NCI-H82 treated with DMSO at 0.1 percent for 48 hours (cell line): ENCODE data around the gene PARN.
A peak's percentile ranks its signal among the peaks of the same experiment; 100 is the strongest.

Source experiments
- DNase-seq: peaks from one replicate; lab custom pipeline; 2025; ENCODE audit not compliant: unreplicated experiment; lab: John Stamatoyannopoulos, UW

The PARN gene

DNA sequence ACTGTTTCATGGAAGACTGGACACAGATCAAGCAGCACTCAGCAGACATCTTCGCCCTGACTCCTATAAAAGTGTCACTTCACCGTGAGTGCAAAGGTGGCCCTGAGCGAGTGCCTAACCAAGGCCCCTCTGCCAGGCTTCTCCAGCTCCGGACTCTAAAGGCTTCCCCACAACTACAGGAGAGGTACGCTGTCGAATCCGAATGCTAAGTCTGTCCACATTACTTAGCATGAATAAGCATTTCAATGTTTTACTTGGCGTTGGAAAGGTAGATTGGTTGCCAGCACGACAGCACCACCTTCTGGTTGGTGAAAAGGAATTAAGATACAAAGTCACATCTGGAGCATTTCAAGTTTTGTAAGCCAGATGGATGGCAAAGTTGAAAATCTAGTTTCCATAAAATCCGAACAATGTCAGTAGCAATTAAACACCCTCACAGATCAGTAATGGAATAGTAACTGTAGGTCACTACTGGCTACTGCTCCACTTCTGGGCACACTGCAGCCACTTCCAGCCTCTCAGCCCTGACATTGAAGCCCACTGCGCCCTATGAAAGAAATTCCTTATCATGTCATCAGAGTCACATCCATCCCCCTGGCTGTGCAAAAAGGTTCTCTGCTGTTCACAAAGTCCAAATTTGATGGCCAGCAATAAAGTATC lies 100.9 kb downstream of the PARN start:
- peak; percentile 60 for DNase-seq

DNA sequence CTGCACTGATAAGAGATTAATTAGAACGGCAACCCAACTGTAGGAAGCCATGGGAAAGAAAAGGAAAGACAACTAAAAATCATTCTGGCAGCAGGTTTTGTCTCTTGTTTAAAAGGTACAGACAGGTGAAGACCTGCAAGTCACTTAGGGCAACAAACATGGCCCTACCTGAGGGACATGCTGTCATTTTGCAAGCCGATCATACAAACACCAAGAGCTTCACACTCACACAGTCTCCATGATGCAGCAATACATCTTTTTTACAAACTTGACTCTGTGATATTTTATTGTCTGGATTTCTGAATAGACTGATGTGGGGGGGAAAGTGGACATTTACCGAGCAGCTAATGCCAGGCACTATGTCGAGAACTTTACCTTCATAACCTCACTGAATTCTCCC lies 101.8 kb downstream of the PARN start:
- no peak for DNase-seq

DNA sequence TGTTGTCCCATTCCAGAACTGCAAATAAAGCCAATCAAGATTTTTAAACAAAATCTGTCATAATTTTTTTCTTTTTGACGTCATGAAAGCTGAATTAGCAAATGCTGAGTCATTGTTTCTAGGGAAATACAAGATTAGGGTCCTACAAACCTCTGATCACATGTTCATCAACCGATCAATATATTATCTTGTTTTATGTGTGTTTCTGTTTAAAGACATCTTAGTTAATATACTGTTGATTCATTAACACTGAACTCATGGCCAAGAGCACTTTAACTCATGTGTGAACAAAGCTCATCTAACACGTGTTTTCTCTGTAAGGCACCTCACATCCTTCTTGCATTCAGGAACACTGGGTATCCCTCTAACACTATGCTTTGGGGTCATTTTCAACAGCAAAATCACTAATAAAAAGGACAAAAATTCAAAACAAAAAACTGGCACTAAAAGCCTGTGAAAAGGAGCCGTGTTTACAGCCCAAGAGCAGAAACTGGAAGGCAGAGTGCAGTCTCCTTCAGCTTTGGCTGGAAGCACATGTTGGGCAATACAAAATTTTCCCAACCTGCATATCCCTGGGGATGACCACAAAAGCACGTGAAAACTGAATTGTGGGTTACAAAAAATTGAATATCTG lies 102.5 kb downstream of the PARN start:
- DNase-seq, result no peak

DNA sequence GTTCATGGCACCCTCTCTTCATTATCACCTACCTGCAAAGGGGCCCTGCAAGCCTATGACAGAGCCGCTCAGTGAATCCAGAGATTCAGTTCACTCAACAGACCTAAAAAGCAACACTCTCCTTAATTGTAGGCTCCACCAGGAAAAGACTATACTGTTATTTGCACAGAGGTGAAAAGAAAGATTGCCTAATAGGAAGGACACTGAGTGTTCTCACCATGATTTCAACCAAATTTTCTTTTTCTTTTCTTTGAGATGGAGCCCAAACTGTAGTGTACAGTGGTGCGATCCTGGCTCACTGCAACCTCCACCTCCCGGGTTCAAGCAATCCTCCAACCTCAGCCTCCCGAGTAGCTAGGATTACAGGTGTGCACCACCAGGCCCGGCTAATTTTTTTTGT lies 104.5 kb downstream of the PARN start:
- DNase-seq, result no peak

DNA sequence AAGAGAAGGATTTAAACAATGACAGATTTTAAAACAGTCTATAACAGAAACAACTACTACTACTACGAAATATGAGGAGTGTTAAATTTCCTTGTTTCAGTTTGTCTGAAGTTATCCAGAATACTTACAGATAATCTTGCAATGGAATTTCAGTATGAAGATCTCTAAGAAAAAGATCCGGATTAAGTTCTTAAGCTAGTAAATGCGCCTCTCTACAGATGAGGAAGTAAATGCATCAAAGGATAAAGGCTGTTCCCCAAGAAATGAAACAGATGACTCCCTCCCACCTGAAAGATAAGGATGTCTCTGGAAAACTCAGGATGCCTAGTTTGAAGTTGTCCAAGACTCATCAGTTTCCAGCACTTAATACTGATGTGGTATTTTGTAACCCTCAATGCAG lies 105.1 kb downstream of the PARN start:
- DNase-seq, result peak; percentile 35

DNA sequence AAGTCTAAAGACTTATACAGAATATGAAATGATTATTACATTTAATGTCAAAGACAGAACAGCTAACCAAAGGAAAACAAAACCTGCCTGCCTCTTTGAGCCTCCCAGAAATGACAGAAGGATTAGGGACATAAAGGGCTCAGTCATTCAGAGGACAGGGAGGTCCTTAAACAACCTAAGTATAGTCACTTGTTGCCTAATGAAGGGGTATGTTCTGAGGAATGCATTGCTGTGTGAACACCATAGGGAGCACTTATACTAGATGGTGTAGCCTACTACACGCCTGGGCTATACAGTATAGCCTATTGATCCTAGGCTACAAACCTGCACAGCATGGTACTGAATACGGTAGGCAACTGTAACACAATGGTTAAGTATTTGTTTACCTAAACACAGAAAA lies 106.4 kb downstream of the PARN start:
- no peak for DNase-seq

DNA sequence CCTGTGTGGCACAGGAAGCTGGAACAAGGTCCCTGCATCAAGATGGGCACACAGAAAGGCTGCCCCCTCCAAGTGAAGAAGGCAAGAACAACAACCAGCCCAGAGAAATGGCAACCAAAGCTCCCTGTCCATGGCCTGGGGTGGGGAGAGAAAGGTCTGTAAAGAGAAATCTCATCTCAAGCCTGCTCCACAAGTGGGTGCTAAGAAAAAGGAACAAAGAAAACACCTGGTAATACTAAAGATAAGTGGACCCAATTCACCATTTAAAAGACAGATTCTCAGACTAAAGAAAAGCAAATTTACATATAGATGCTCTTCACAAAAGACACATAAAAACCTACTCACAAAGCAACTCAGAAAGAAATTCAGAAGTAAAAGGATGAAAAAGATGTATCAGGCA lies 107.4 kb downstream of the PARN start:
- no peak for DNase-seq

DNA sequence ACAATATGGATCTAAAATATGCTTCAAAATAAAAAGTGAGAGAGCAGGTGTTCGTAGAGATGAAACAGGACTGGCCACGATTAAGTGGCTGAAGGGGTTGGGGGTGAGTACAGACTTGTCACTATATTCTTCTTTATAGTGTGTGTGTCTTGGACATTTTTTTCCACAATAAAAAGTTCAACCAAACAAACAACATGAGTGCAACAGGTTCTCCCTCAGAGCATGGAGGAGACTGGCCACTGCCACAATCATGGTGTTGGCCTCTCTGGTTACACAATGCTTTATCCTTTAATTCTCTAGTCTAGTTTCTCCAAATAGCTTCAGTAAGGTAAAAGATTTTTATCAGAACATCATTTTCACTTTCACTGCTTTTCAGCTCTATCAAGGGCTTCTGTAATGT lies 109.3 kb downstream of the PARN start:
- DNase-seq, result no peak

DNA sequence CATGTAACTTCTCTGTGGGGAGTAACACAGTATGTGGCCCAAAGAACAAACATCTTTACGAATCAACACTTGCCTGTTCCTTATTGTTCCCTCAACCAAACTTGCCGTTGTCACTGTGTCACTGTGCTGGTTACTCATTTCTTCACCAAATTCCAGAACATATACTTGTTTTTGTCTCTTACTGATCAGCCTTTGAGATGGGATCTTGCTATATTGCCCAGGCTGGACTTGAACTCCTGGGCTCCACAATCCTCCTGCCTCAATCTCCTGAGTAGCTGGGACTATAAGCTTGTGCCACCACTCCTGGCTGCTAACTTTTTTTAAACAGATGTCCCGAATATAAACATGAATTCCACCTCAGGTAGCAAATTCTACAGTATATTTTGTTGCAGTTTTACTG lies 115.1 kb downstream of the PARN start:
- no peak for DNase-seq

DNA sequence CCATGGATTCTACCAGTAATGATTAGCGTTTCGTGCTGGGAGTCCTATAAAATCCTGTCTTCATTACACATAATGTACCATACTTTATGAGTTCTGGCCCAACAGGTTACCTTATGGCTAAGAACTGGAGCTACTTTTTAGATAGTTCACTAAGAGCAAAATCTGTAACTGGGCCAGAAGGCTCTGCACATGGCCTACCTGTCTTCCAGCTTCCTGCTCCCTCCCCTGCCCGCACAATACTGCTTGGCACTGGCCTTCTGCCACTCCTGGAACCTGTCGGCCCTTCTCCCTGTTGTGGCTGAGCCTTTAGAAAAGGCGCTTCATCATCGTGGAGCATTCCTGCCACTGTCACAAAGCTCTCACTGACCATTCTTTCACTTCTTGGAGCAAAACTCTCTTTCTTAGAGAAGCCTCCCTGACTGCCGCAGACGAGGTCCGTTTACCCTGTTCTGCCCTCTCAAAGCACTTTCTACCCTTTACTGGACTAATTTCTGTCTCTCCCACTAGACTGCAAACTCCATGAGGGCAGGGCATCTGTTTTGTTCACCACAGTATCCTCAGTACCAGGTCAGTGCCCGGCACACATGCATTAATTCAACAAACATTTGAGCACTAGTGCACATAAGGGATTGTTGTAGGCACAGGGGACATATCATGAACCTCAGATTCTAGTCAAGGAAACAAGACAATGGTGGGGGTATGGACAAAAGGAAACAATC lies 116.5 kb downstream of the PARN start:
- no peak for DNase-seq

DNA sequence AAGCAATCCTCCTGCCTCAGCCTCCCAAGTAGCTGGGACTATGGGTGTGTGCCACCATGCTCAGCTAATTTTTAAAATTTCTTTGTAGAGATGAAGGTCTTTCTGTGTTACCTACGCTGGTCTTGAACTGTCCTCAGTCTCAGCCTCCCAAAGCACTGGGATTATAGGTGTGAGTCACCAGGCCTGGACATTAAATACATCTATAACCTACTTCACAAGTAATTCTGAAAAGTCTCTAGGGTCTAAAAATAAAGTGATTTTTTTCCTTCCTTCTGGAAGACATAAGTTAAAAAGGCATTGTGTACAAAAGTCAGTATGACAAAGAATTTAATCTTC lies 118.3 kb downstream of the PARN start:
- no peak for DNase-seq

DNA sequence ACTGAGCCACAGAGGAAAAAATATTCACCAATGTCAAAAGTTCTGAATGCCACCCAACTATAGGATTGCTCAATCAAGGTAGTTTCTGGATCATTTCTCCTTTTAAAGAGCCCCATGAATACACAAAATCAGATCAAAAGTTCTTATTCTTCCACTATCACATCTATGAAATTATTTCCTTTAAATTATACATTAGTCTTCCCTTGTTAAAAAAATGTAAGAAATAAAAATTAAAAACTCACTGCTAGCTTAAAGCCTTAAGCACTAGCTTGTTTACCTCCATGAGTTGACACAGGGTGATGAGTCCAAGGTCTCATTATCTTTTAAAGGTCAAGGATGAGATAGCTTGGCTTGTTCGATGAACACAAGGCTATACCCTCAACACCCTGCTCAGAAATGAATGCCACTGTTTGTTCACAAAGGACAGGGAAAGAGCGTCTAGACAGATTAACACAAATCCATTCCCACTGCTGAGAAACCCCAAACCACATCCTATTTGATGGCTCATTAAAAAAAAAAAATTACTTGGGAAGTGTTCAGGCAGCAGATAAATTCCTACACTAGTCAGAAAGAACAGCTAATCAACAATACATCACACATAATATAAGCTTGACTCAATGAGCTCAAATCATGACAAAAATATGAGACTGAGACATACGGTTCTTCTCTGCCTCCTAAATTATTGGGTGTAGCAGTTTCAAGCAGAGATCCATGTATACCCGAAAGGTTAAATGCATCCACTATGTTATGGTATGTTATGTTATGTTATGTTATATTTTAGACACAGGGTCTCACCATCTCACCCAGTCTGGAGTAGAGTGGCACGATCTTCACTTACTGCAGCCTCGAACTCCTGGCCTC lies 118.9 kb downstream of the PARN start:
- DNase-seq, result no peak

DNA sequence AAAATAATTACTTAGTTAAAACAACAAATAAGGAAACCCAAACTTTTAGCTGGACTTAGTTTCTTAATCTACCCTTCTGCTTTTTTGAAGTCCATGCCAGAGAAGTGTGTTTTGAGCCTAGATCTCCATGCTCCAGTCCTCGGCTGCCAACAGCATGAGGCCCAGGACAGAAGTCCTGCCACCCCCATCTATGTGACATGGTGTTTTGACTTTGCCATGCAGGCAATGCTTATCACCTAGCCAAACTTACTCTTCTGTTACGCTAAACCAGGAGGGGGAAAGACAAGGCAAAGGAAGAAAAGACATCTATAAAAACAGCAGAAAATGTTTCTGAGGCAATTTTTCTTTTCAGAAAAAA lies 119.5 kb downstream of the PARN start:
- no peak for DNase-seq

DNA sequence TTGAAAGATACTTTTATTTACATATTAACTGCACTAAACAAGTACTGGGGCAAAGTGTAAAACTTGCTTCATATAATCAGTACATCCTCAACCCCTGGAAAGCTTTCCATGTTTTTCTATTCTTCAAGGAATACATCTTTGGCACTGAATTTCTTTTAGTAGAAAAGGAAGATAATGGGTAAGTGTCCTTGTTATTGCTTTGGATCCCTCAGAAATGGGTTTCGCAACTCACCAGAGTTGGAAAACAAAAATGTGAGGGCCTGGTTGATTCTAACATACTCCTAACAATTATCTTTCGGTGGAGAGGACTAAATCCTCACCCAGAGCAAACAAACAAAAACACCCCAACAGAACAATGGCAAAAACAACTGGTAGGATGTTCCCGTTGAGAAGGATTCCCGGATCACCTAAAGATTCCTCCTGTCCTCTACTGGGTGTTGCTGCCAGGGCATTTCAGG lies 120.4 kb downstream of the PARN start:
- DNase-seq, result no peak

DNA sequence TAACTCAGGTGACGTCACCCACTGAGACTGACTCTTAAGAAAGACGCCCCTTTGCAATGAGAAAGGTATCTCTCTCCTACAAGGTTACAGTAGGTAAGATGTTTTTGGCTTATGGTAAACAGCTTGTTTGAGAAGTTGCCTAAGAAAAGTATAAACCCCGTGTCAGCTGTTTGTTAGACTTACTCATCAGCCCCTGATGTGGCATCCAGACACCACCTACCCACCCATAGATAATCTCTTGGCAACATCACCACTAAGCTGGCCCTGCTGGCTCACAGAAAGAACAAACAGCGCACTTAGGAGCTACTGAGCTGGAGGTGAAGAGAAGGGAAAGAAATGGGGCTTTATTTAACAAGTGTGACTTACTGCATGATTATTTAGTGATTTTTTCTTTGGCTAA lies 121.0 kb downstream of the PARN start:
- DNase-seq, result no peak

DNA sequence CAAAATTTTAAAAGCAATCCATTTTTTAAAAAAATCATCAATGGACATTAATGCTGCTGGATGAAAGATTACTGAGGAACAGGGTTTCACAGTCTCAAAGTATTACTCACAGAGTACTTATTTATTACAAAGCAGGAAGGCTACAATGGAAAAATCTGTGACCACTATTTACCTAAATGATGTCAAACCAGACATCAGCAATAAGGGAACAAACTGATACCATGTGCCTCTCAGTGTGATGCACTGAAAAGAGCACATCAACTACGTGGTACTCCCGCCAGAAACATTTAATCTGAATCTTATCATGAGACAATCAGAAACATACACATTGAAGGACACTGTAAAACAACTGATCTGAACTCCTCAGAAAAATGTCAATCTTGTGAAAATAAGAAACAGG lies 124.2 kb downstream of the PARN start:
- DNase-seq, result no peak

DNA sequence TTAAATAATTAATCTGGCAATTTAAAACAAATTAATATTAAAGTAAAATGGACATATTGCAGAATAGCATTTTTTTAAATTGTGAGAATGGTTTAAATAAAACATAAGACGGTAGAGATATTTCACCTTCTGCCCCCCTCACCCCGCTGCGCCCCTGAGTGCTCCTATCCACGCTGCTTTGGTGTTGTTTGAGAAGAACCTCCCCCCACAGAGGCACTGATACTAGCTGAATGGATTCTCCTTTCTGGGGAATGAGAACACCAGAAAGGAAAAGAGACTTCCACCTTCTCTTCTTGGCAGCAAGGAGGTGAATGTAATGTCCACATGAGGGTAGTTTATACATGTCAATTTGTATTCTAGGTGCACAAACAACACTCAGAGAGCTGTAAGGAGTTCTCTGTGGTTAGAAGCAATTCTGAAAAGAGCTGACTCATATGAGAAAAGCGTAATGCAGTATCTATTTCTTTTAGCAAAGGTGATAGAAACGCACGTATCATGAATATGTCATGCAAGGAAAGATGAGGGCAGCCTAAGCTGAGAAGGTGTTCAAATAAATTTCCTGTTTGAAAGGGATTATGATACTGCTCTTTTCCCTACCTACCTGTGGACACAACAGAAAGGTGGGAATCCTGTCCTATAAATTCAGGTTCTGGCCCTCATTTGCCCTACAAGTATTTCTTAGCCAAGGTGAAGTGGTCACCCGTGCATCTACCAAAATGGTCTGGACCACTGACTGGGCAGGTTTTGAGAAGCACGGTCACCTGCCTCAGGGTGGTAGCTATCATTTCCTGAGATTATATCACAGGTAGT lies 126.9 kb downstream of the PARN start:
- DNase-seq, result no peak

DNA sequence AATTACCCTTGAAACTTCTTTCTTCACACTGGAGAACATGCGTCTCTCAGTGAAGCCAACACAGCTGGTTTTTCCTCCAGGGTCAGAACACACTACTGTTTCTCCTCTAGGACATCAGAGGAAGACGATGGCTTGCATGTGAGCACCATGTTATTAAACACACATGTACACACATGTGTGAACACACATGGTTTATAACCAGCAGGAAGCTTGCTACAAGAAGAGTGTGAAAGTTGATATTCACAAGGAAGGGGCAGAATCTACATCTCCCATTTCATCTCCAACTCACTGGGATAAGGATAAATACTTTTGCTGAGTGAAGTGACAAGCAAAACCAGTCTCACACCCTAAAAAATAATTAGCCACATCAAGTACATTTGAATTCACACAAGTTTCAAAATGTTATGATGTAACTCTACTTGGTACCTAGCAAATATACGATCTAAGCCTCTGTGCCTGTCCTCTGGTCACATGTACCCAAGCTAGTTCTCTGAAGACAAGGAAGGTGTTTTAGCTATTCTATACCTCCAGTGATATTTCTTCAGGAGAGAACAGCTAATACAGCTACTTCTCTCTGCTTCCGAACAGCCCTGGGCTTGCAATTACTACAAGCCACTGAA lies 127.7 kb downstream of the PARN start:
- no peak for DNase-seq

DNA sequence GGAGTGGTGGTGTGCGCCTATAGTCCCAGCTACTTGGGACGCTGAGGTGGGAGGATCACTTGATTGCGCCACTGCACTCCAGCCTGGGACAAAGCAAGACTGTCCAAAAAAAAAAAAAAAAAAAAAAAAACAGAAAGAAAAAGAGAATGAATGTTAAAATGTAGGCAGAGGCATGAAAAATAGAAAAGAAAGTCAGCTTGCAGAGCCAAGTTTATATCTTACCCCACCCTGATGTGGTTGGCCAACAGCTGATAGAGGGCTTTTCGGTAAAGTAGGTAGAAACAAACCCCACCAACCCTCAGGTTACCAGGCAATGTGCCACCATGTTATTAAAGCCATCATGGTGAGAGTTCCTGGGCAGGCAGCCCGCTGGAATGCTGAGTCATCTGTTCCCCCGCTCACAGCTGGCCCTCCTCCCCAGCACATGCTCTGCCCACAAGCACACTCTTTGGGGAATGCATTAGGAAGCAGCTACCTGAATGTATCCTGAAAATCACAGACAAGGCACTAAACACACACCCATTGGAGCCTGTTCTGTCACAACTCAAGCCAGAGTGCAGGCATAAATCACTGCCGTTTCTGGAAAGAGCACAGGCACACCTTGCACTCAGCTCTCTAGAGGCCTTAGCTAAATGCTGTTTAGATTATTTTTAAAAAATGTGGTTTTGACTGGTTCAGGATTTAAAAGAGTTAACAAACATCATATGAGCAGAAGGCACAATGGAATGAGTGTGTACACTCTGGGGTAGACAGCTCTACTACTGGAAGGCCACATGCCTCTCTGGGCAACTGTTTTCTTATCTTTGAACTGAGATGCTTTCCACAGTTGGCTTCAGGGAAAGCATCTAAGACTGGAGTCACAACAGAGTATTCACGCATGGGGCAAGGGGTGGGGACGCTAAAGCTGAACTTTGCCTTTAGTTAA lies 128.5 kb downstream of the PARN start:
- DNase-seq, result no peak
